GM06990 (cell line): ENCODE measurements around the gene ABCC12.

ENCODE experiments used
- DNase-seq: peaks from one replicate; pipeline ENCODE4 v3.0.0-alpha.2; 2011; ENCODE audit not compliant: insufficient read length; ENCODE audit errors: extremely low read depth
- H3K27me3 ChIP-seq: replicated peaks from 2 replicates; pipeline ENCODE4 v1.6.0; 2011; ENCODE audit warnings: low read length; ENCODE audit not compliant: control insufficient read depth, insufficient read depth
- H3K36me3 ChIP-seq: 2 replicates; pipeline ENCODE4 v1.5.1; 2011; ENCODE audit warnings: low read length; ENCODE audit not compliant: control insufficient read depth, insufficient read depth
- H3K4me3 ChIP-seq: replicated peaks from 2 replicates; pipeline ENCODE4 v1.5.1; 2011; ENCODE audit warnings: low read depth, mild to moderate bottlenecking, control low read depth, low read length
- CTCF ChIP-seq: IDR thresholded peaks from 2 replicates; pipeline ENCODE4 v1.5.1; 2011; ENCODE audit warnings: low read length, control low read depth, mild to moderate bottlenecking, inconsistent platforms; ENCODE audit not compliant: insufficient read depth, poor library complexity, severe bottlenecking

The ABCC12 gene

GRCh38 chr16:48126801-48127644, 28.8 kb downstream of the ABCC12 start:
- DNase-seq = no peak
- no peak for TF ChIP-seq CTCF
- H3K36me3 ChIP-seq = no peaks in the 10 kb centered on the region
- H3K27me3 ChIP-seq = peaks cover 1% of the 10 kb centered on the region; the same call in 1 of the 2 replicates
- H3K4me3 ChIP-seq = no peak overlapping the region

GRCh38 chr16:48125888-48126287, 29.9 kb downstream of the ABCC12 start:
- Histone ChIP-seq H3K4me3 (no peak overlapping the region), H3K27me3 (peaks cover 1% of the 10 kb centered on the region; the same call in 1 of the 2 replicates), H3K36me3 (no peaks in the 10 kb centered on the region)
- no peak for TF ChIP-seq CTCF
- DNase-seq = no peak

GRCh38 chr16:48124266-48124665, 31.5 kb downstream of the ABCC12 start:
- H3K4me3 ChIP-seq = no peak overlapping the region
- H3K27me3 ChIP-seq = peaks cover 1% of the 10 kb centered on the region; the same call in 1 of the 2 replicates
- no peak for TF ChIP-seq CTCF
- DNase-seq = no peak
- no peaks in the 10 kb centered on the region for H3K36me3 ChIP-seq

- no peak overlapping the region for H3K4me3 ChIP-seq
- H3K27me3 ChIP-seq = peaks cover under 1% of the 10 kb centered on the region; the same call in 1 of the 2 replicates
- no peaks in the 10 kb centered on the region for H3K36me3 ChIP-seq
- TF ChIP-seq CTCF = no peak
- no peak for DNase-seq
These were observed 32.5 kb downstream of the ABCC12 start for GRCh38 chr16:48123104-48123788.

GRCh38 chr16:48121276-48121675, 34.5 kb downstream of the ABCC12 start:
- no peak for DNase-seq
- no peak for TF ChIP-seq CTCF
- no peak overlapping the region for H3K4me3 ChIP-seq
- H3K36me3 ChIP-seq = no peaks in the 10 kb centered on the region
- no peaks in the 10 kb centered on the region for H3K27me3 ChIP-seq
